Stimulated activated naive CD8-positive, alpha-beta T cell treated with anti-CD3 and anti-CD28 coated beads, Interleukin-15, Interleukin-2, amounts not matched to agents 100 U/mL and 50 U/mL, for 24 hours (primary cell): ENCODE results near the gene FIGNL2.
A peak's percentile ranks its signal among the peaks of the same experiment; 100 is the strongest.
"Not testable (repeated sequence)": the region's sequence is repeated elsewhere in the genome, so short reads cannot be mapped to it uniquely, and the experiment has no call there.

ENCODE experiments used
- ATAC-seq: fragments of 150-1000 bp; cut with Tn5 transposase; one replicate; pipeline ENCODE4 v1.10.0; 2021
- DNase-seq: peaks from one replicate; pipeline ENCODE4 v3.0.0; 2021

FIGNL2 gene

GRCh38 chr12:51818086-51818485 lies 30.4 kb downstream of the FIGNL2 start:
- DNase-seq: no peak
- ATAC-seq: no peak

- no peak for ATAC-seq
- DNase-seq: no peak
Observed at GRCh38 chr12:51817027-51817953, 31.2 kb downstream of the FIGNL2 start.

- ATAC-seq (no peak), DNase-seq (no peak)
Observed at GRCh38 chr12:51815571-51815970, 32.9 kb downstream of the FIGNL2 start.

DNA sequence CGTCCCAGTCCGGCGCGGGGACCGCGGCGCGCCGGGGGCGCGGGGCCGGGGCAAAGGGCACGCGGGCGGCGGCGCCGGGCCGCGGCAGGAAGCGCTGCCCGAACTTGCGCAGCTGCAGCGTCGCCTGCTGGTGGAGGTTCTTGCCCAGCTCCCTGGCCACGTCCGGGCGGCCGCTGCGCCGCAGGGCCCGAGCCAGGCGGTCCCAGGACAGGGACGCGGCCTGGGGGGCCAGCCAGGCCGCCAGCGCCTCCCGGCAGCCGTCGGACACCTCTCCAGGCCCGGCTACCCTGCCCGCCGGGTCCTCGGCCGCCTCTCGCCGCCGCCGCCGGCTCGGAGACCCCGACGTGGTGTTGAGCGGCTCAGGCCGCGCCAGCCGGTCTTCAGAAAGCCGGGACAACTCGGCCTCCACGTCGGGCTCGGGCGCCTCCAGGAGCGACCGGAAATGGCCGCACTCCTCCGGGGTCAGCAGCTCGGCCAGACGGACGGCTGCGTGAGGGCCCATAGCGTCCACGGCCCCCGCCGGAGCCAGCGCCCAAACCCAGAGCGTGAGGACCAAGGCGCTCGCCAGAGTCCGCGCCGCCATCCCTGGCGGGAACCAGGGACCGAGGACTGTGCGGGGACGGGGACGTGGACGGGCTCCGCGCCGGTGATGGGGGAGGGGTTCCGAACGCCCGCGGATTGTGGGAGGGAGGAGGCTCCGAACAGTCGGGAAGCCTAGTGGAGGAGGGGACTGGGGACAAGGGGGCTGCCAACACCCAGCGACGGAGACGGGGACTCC lies 34.0 kb downstream of the FIGNL2 start:
- peak; percentile 83 for ATAC-seq
- DNase-seq: peak; percentile 82

- ATAC-seq (no peak), DNase-seq (no peak)
Observed at GRCh38 chr12:51813931-51814310, 34.6 kb downstream of the FIGNL2 start.

- ATAC-seq (no peak), DNase-seq (no peak)
Observed at GRCh38 chr12:51812871-51813270, 35.6 kb downstream of the FIGNL2 start.

DNA sequence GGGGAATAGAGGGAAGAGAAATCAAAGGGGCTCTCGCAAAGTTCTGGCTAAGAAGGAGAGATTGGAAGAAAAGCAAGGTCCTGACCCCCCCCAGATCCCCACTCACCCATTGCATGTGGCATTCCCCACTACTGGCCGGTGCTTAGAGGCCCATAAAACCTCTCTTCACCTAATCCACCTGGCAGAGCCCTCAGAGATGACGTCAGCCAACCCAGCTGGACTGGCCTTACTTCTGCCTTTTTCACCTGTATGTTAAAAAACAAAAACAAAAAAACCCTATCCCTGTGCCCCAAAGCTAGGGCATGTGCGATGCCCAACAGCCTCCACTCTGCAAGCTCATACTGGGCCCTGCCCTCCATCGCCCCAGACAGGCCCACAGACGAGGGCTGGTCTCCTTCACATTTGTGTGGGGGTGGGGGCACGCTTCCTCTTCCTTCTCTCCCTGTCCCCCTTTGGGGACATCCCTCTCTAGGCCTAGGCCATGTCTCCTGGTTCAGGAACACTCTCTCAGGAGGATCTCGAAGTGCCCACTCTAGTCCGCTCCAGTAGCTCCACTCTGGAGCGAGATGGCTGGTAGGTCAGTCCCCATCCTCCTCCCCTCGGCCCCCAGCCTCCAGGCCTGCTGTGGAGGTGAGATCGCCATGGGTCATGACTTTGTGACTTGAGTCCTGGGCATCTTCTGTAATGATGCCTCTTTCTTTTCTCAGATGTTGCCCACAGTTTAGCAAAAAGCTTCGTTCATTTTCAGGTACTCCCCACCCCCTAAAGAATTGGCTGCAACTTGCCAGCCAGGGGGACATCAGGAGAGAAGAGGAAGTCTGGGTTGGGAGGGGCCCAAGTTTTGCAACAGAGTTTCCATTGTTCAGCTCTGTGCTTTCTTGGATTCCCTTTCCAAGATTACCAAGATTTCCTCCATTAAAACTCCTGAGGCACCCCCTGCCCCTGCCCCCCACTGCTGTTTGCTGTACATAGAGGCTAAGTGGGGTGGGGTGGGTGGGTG lies 37.0 kb downstream of the FIGNL2 start:
- DNase-seq: no peak
- no peak for ATAC-seq

DNA sequence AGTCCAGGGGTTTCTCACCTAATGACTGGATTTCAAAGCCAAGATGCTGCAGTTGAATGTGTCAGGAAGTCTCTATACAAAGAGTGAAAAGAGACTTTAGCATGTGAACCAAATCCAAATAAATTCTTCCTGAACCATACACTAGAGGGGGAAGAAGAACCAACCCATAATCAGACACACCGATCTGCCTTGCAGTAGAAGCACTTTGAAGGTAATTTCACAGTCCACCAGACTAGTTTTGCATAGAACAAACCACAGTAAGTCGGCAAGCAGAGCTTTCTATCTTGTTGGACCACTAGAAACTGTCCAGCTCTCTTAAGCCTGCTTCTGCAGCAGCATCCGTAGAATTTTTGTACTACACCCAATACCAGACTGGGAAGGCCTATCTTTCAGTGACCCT lies 39.3 kb downstream of the FIGNL2 start:
- ATAC-seq: no peak
- DNase-seq: no peak

DNA sequence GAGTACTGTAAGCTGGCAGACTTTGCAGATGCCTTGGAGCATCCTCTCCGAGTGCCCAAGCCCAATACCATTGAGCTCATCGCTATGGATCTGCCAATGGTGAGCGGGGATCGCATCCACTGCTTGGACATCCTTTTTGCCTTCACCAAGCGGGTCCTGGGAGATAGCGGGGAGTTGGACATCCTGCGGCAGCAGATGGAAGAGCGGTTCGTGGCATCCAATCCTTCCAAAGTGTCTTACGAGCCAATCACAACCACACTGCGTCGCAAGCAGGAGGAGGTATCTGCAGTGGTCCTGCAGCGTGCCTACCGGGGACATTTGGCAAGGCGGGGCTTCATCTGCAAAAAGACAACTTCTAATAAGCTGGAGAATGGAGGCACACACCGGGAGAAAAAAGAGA lies 41.6 kb downstream of the FIGNL2 start:
- no peak for ATAC-seq

DNA sequence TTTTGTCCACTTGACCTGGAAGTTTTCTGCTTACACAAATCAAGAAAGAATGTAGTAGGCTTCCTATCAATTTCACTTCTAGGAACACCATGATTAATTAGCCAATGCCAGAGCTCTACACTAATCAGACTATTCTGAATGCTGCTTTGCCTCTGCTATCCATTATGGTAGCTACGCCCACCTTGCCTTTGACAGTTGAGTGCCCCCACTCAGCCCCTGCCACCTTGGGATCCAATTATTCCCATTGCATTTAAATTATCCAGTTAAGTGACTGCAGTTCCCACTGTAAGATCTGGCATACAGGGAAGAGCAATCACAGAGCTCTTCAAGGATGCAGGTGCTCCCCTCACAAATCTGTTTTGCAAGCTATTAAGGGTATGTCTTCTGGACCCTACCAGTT lies 47.5 kb downstream of the FIGNL2 start:
- ATAC-seq (no peak), DNase-seq (no peak)

More for the DNA sequence above, 41.6 kb downstream of the FIGNL2 start:
- no peak for DNase-seq

DNA sequence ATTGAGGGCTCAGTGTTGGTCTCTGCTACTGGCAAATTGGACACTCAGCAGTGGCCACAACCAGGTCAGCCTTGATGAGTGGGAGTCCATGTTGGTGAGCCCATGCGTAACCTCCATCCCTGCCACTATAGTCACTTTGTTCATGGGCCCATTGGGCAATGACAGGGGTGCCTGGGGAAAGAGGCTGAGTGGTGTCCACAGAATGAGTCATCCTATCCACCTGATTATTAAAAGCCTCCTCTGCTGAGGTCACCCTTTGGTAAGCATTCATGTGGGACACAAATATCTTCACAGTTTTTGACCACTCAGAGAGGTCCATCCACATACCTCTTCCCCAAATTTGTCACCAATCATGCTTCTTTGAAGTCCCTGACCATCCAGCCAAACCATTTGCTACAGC lies 50.0 kb downstream of the FIGNL2 start:
- no peak for ATAC-seq
- DNase-seq: no peak

DNA sequence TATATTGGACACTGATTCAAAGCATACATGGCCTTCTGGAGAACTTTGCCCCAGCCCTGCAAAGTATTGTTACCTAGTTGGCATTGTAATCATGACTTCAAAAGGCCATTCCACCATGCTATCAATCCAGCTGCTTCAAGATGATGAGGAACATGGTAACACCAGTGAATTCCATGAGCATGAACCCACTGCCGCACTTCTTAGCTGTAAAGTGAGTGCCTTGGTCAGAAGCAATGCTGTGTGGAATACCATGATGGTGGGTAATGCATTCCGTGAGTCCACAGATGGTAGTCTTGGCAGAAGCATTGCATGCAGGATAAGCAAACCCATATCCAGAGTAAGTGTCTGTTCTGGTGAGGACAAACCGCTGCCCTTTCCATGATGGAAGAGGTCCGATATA lies 50.5 kb downstream of the FIGNL2 start:
- not testable (repeated sequence) for DNase-seq, ATAC-seq

GRCh38 chr12:51797301-51797700 lies 51.2 kb downstream of the FIGNL2 start:
- DNase-seq (no peak), ATAC-seq (no peak)

DNA sequence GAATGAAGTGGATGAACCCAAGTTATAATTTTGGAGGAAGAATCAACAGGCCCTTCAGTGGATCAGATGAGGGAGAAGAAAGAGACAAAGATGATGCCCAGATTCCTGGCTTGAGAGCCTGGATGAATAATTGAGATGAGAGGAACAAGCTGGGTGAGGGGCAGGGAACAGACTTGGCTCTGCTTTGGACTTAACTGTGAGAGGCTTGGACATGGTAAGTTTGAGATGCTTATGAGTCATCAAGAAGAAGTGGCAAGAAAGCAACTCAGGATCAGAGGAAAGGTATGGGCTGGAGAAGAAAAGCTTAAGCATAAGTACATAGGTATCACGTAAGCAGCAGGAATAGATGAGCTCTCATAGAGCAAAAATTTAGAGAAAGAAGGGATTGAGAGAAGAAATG lies 55.3 kb downstream of the FIGNL2 start:
- no peak for ATAC-seq
- no peak for DNase-seq

GRCh38 chr12:51792417-51792816 lies 56.1 kb downstream of the FIGNL2 start:
- ATAC-seq: no peak
- DNase-seq: no peak

- ATAC-seq: no peak
- DNase-seq: no peak
Observed at GRCh38 chr12:51788876-51789275, 59.6 kb downstream of the FIGNL2 start.

- no peak for ATAC-seq
- DNase-seq: no peak
Observed at GRCh38 chr12:51785906-51786305, 62.6 kb downstream of the FIGNL2 start.

DNA sequence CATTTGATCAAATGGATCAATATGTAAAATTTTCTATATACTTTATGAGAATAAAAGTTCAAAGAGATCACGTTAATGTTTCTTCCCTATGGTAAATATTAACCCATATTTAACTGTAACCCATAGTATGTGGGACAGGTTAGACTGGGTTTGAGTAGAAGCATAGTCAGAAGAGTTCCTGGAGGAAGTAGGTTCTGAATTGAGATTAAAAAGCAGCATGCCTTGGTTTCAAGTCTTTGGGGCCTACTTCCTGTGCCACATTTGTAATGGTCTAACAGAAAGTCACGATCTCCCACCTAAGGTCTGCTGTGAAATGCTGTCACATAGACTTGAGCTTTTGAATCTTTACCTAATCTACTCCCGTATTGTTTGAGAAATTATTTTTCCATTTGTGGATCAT lies 63.8 kb downstream of the FIGNL2 start:
- ATAC-seq (no peak), DNase-seq (no peak)

DNA sequence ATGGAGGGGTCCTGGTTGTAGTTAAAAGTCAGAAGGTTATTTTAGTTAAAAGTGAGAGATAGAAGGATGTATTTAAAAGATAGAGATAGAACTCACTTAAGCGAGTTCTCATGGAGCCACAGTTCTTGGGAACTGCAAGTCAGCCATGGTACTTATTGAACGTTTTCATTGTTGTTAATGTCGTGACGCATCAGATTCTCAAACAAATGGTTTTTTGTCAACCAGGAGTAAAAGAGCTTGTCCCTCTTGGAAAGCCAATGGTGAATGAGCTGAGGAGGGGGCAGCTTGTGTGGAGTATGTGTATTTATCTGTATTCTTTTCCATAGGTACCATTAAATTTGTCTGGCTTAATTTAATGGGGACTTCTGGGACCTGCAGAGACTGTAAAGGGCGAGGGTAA lies 68.6 kb downstream of the FIGNL2 start:
- ATAC-seq (no peak), DNase-seq (no peak)

GRCh38 chr12:51777973-51778372 lies 70.5 kb downstream of the FIGNL2 start:
- no peak for DNase-seq
- no peak for ATAC-seq

- no peak for ATAC-seq
Observed at GRCh38 chr12:51777457-51777856, 71.1 kb downstream of the FIGNL2 start.

GRCh38 chr12:51774933-51775332 lies 73.6 kb downstream of the FIGNL2 start:
- ATAC-seq (no peak), DNase-seq (no peak)

More at GRCh38 chr12:51777457-51777856, 71.1 kb downstream of the FIGNL2 start:
- DNase-seq: no peak
